H9 (cell line): ENCODE data around the gene UBA1. TPM values are rescaled to one million over a fixed set of nuclear protein-coding genes. Genes with fewer than 3 reads are reported as not detected.

ENCODE experiments used
- DNase-seq: peaks from one replicate; pipeline ENCODE4 v3.0.0-alpha.2; 2017
- H2AFZ ChIP-seq: one replicate; pipeline ENCODE4 v1.6.1; 2013; ENCODE audit warnings: mild to moderate bottlenecking, low read length, control low read depth, moderate library complexity
- H2AK5ac ChIP-seq: 2 replicates; pipeline ENCODE4 v1.6.1; 2013; ENCODE audit warnings: low read length, control low read depth, mixed read lengths; ENCODE audit not compliant: insufficient read length
- H2BK120ac ChIP-seq: one replicate; pipeline ENCODE4 v1.6.1; 2013; ENCODE audit warnings: low read depth, mild to moderate bottlenecking, low read length, control low read depth, inconsistent platforms; ENCODE audit not compliant: poor library complexity, severe bottlenecking
- H2BK12ac ChIP-seq: 2 replicates; pipeline ENCODE4 v1.6.1; 2013; ENCODE audit warnings: low read length, control low read depth, mixed read lengths, low read depth; ENCODE audit not compliant: insufficient read length
- H2BK15ac ChIP-seq: 2 replicates; pipeline ENCODE4 v1.6.1; 2013; ENCODE audit warnings: low read depth, low read length, control low read depth
- H2BK20ac ChIP-seq: one replicate; pipeline ENCODE4 v1.6.1; 2013; ENCODE audit warnings: low read depth, mild to moderate bottlenecking, low read length, control low read depth, inconsistent platforms; ENCODE audit not compliant: poor library complexity, severe bottlenecking
- H2BK5ac ChIP-seq: 2 replicates; pipeline ENCODE4 v1.6.1; 2013; ENCODE audit warnings: low read length, control low read depth, mixed read lengths; ENCODE audit not compliant: insufficient read length
- H3K14ac ChIP-seq: 2 replicates; pipeline ENCODE4 v1.6.1; 2013; ENCODE audit warnings: low read length, control low read depth; ENCODE audit not compliant: insufficient read depth
- H3K18ac ChIP-seq: 2 replicates; pipeline ENCODE4 v1.6.1; 2013; ENCODE audit warnings: low read depth, mild to moderate bottlenecking, mixed read lengths, low read length, control low read depth; ENCODE audit not compliant: insufficient read length
- H3K23ac ChIP-seq: 2 replicates; pipeline ENCODE4 v1.6.1; 2013; ENCODE audit warnings: low read length, control low read depth, mixed read lengths, low read depth; ENCODE audit not compliant: insufficient read length
- H3K23me2 ChIP-seq: 2 replicates; pipeline ENCODE4 v1.6.1; 2013; ENCODE audit warnings: low read depth, mild to moderate bottlenecking, mixed read lengths, low read length, control low read depth; ENCODE audit not compliant: insufficient read length, poor library complexity, severe bottlenecking
- H3K27ac ChIP-seq: 2 replicates; pipeline ENCODE4 v1.5.1; 2013; ENCODE audit warnings: low read length, control low read depth, mixed read lengths, low read depth; ENCODE audit not compliant: insufficient read length
- H3K27me3 ChIP-seq: 2 replicates; pipeline ENCODE4 v1.6.1; 2013; ENCODE audit warnings: low read length, control low read depth, inconsistent platforms; ENCODE audit not compliant: insufficient read depth
- H3K4ac ChIP-seq: 2 replicates; pipeline ENCODE4 v1.6.1; 2013; ENCODE audit warnings: low read depth, mild to moderate bottlenecking, control low read depth, inconsistent platforms, low read length, moderate library complexity
- H3K4me1 ChIP-seq: 2 replicates; pipeline ENCODE4 v1.6.1; 2013; ENCODE audit warnings: low read length, control low read depth, inconsistent platforms; ENCODE audit not compliant: insufficient read depth
- H3K4me2 ChIP-seq: 2 replicates; pipeline ENCODE4 v1.6.1; 2013; ENCODE audit warnings: low read length, control low read depth, mixed read lengths; ENCODE audit not compliant: insufficient read length, insufficient read depth
- H3K56ac ChIP-seq: 2 replicates; pipeline ENCODE4 v1.6.1; 2013; ENCODE audit warnings: low read depth, mild to moderate bottlenecking, mixed read lengths, low read length, control low read depth; ENCODE audit not compliant: insufficient read length
- H3K79me1 ChIP-seq: 2 replicates; pipeline ENCODE4 v1.6.1; 2013; ENCODE audit warnings: low read depth, mild to moderate bottlenecking, moderate library complexity, low read length, control low read depth, inconsistent platforms; ENCODE audit not compliant: insufficient read depth, poor library complexity, severe bottlenecking
- H3K79me2 ChIP-seq: 2 replicates; pipeline ENCODE4 v1.6.1; 2013; ENCODE audit warnings: low read length, control low read depth, inconsistent platforms; ENCODE audit not compliant: insufficient read depth
- H3K9ac ChIP-seq: 2 replicates; pipeline ENCODE4 v1.6.1; 2013; ENCODE audit warnings: low read length, control low read depth, mixed read lengths; ENCODE audit not compliant: insufficient read length; ENCODE audit errors: extremely low read depth
- H3K9me3 ChIP-seq: one replicate; pipeline ENCODE4 v1.6.1; 2013; ENCODE audit warnings: low read depth, low read length, inconsistent platforms; ENCODE audit not compliant: control insufficient read depth
- H3T11ph ChIP-seq: one replicate; pipeline ENCODE4 v1.6.1; 2013; ENCODE audit warnings: mild to moderate bottlenecking, low read length, control low read depth, inconsistent platforms
- H4K20me1 ChIP-seq: one replicate; pipeline ENCODE4 v1.6.1; 2013; ENCODE audit not compliant: control insufficient read depth, insufficient read length, insufficient read depth
- H4K5ac ChIP-seq: 2 replicates; pipeline ENCODE4 v1.6.1; 2013; ENCODE audit warnings: low read depth, mild to moderate bottlenecking, mixed read lengths, low read length, control low read depth; ENCODE audit not compliant: insufficient read length
- H4K8ac ChIP-seq: replicated peaks from 2 replicates; pipeline ENCODE4 v1.6.1; 2013; ENCODE audit warnings: low read length, control low read depth, mixed read lengths, low read depth; ENCODE audit not compliant: insufficient read length
- H4K91ac ChIP-seq: 2 replicates; pipeline ENCODE4 v1.6.1; 2013; ENCODE audit warnings: low read depth, mild to moderate bottlenecking, moderate library complexity, mixed read lengths, low read length, control low read depth; ENCODE audit not compliant: insufficient read length
- H3K27ac Mint-ChIP-seq, 3 experiments: 2 replicates in 2 of 3; 3 replicates in 1 of 3; pipeline ENCODE4 v1.8.0; 2020 to 2021; ENCODE audit warnings: mixed read lengths in 3 of 3, mild to moderate bottlenecking in 1 of 3, moderate library complexity in 1 of 3
- H3K27me3 Mint-ChIP-seq: 2 replicates; pipeline ENCODE4 v1.8.0; 2021; ENCODE audit warnings: low read depth, mild to moderate bottlenecking, moderate library complexity, mixed read lengths
- H3K36me3 Mint-ChIP-seq, 3 experiments: 2 replicates in 2 of 3; 3 replicates in 1 of 3; pipeline ENCODE4 v1.8.0; 2020 to 2021; ENCODE audit warnings: low read depth in 3 of 3, mixed read lengths in 3 of 3; ENCODE audit not compliant: insufficient read depth in 1 of 3
- H3K4me1 Mint-ChIP-seq, 2 experiments: 2 replicates each; pipeline ENCODE4 v1.8.0; 2020; ENCODE audit warnings: mixed read lengths in 2 of 2
- H3K4me3 Mint-ChIP-seq, 2 experiments: 2 replicates in 1 of 2; 3 replicates in 1 of 2; pipeline ENCODE4 v1.8.0; 2020 to 2021; ENCODE audit warnings: mild to moderate bottlenecking in 2 of 2, mixed read lengths in 2 of 2, moderate library complexity in 1 of 2
- H3K9me3 Mint-ChIP-seq, 2 experiments: 2 replicates in 1 of 2; 3 replicates in 1 of 2; pipeline ENCODE4 v1.8.0; 2020; ENCODE audit warnings: mild to moderate bottlenecking in 2 of 2, mixed read lengths in 2 of 2, moderate library complexity in 1 of 2
- CTCF ChIP-seq: fragments of 200-600 bp; sonication (generic); conservative IDR thresholded peaks from 3 replicates; pipeline ENCODE4 v1.8.0; 2021; ENCODE audit warnings: antibody characterized with exemption, mild to moderate bottlenecking
- WGBS: extraction: QIAGEN DNeasy Blood & Tissue Kit; methylation state at CpG from one replicate; pipeline ENCODE4 v1.1.7; 2013; ENCODE audit warnings: missing lambda C conversion rate, low lambda C conversion rate, mixed read lengths; ENCODE audit not compliant: insufficient read length; ENCODE audit errors: extremely low coverage; 5-methylcytosine and 5-hydroxymethylcytosine counted together
- total RNA-seq: library from RNA; stranded (reverse); gene quantifications from 2 replicates; pipeline ENCODE4 v1.2.1, GENCODE V29; 2021

UBA1 gene
- total RNA-seq, 1 experiment from 2014 or later, result 427 TPM

- H3K4me3 Mint-ChIP-seq, result no peak overlapping the region
- Histone ChIP-seq H2BK12ac (no peak overlapping the region), H4K91ac (no peak overlapping the region), H3K79me2 (no peaks in the 10 kb centered on the region), H4K20me1 (no peaks in the 10 kb centered on the region), H2AK5ac (no peak overlapping the region), H3T11ph (no peak overlapping the region), H4K8ac (no peak overlapping the region), H3K79me1 (no peaks in the 10 kb centered on the region), H3K23ac (no peak overlapping the region), H4K5ac (no peak overlapping the region), H2AFZ (no peak overlapping the region), H3K9ac (no peak overlapping the region), H2BK5ac (no peak overlapping the region), H3K18ac (no peak overlapping the region), H2BK20ac (no peak overlapping the region), H3K9me3 (no peaks in the 10 kb centered on the region), H3K4ac (no peak overlapping the region), H3K27me3 (no peaks in the 10 kb centered on the region; the same call in 1 of the 2 replicates), H2BK15ac (no peak overlapping the region), H3K56ac (no peak overlapping the region), H2BK120ac (no peak overlapping the region), H3K23me2 (no peaks in the 10 kb centered on the region), H3K14ac (no peak overlapping the region), H3K4me1 (no peaks in the 10 kb centered on the region), H3K27ac (no peak overlapping the region), H3K4me2 (no peak overlapping the region)
- DNase-seq, result no peak
- peaks cover 66 to 82% of the 10 kb centered on the region in 2 experiments for H3K9me3 Mint-ChIP-seq
- no peaks in the 10 kb centered on the region for H3K4me1 Mint-ChIP-seq
- TF ChIP-seq CTCF, result no peak
- no peak overlapping the region for H3K27ac Mint-ChIP-seq
- WGBS, result no CpG with 5 or more reads among the region's 7 CpGs
- H3K27me3 Mint-ChIP-seq, result no peaks in the 10 kb centered on the region; the same call in 1 of the 2 replicates
- H3K36me3 Mint-ChIP-seq, result peaks cover 38 to 71% (median 67%) of the 10 kb centered on the region in 3 experiments
Observed at GRCh38 chrX:47172549-47172948, 21.1 kb upstream of the UBA1 start.
